ENCODE data around the gene ITGA3.
A peak's percentile ranks its signal among the peaks of the same experiment; 100 is the strongest.

ITGA3 gene

GRCh38 chr17:50090971-50091917 is 35.3 kb downstream of the ITGA3 start:
- no peak overlapping the region for H3K4me3 ChIP-seq (ENCODE audit: low read depth in 1 of 2, low read length in 2 of 2)
- no peaks in the 10 kb centered on the region for H3K27me3 ChIP-seq (ENCODE audit: control insufficient read depth in 1 of 2, insufficient read depth in 2 of 2, low read length in 2 of 2)
- peaks cover 11 to 14% of the 10 kb centered on the region in 2 donors for H3K4me1 ChIP-seq (ENCODE audit: control insufficient read depth in 1 of 2, insufficient read depth in 2 of 2, low read length in 2 of 2)
- no peaks in the 10 kb centered on the region for H3K9me3 ChIP-seq (ENCODE audit: control insufficient read depth in 1 of 2, low read length in 2 of 2)
- H3K36me3 ChIP-seq (ENCODE audit: control insufficient read depth in 1 of 2, insufficient read depth in 2 of 2, low read length in 2 of 2), result peaks cover 3 to 20% of the 10 kb centered on the region in 2 donors
- no peak overlapping the region for H3K27ac ChIP-seq (ENCODE audit: low read depth, low read length)
- no peak overlapping the region for H3K9ac ChIP-seq (ENCODE audit: low read depth in 1 of 2, low read length in 2 of 2)

- H3K9ac ChIP-seq (ENCODE audit: low read depth in 1 of 2, low read length in 2 of 2), result no peak overlapping the region
- no peaks in the 10 kb centered on the region for H3K27me3 ChIP-seq (ENCODE audit: control insufficient read depth in 1 of 2, insufficient read depth in 2 of 2, low read length in 2 of 2)
- peaks cover 17 to 20% of the 10 kb centered on the region in 2 donors for H3K4me1 ChIP-seq (ENCODE audit: control insufficient read depth in 1 of 2, insufficient read depth in 2 of 2, low read length in 2 of 2)
- H3K9me3 ChIP-seq (ENCODE audit: control insufficient read depth in 1 of 2, low read length in 2 of 2), result no peaks in the 10 kb centered on the region
- peaks cover 3 to 20% of the 10 kb centered on the region in 2 donors for H3K36me3 ChIP-seq (ENCODE audit: control insufficient read depth in 1 of 2, insufficient read depth in 2 of 2, low read length in 2 of 2)
- H3K4me3 ChIP-seq (ENCODE audit: low read depth in 1 of 2, low read length in 2 of 2), result no peak overlapping the region
- H3K27ac ChIP-seq (ENCODE audit: low read depth, low read length), result no peak overlapping the region
Observed at GRCh38 chr17:50091918-50092285, 36.0 kb downstream of the ITGA3 start.

DNA sequence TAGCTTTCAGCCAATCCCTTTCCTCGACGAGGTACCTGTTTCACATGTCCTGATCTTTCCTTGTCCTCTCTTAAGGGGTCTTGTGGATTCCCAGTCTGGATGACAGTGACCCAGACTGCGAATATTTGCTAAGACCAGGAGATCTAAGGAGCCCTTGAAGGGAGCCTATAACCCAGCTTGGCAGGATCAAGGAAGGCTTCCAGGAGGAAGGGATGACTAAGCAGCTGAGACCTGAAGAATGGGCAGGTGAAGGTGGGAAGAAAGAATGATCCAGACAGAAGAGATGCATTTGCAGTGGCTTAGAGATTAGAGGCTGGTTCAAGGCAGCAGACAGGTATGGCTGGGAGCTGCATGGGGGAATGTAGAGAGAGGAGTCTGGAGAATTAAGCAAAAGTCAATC is 37.3 kb downstream of the ITGA3 start:
- no peaks in the 10 kb centered on the region for H3K9me3 ChIP-seq (ENCODE audit: control insufficient read depth in 1 of 2, low read length in 2 of 2)
- H3K4me3 ChIP-seq (ENCODE audit: low read depth in 1 of 2, low read length in 2 of 2), result no peak overlapping the region
- H3K27ac ChIP-seq (ENCODE audit: low read depth, low read length), result no peak overlapping the region

DNA sequence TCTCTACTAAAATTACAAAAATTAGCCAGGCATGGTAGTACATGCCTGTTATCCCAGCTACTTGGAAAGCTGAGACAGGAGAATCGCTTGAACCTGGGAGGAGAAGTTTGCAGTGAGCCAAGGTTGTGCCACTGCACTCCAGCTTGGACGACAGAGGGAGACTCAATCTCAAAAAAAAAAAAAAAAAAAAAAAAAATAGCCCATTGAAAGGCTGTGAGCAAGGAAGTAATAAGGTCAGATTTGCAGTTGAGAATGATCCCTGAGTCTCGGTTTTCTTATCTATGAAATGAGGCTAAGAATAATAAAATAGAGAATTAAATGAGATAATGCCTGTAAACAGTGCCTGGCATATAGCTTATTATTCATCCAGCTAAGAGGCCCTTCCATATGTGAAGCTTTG is 37.9 kb downstream of the ITGA3 start:
- no peak overlapping the region for H3K4me3 ChIP-seq (ENCODE audit: low read depth in 1 of 2, low read length in 2 of 2)
- no peak overlapping the region for H3K27ac ChIP-seq (ENCODE audit: low read depth, low read length)
- no peak overlapping the region for H3K9ac ChIP-seq (ENCODE audit: low read depth in 1 of 2, low read length in 2 of 2)
- H3K9me3 ChIP-seq (ENCODE audit: control insufficient read depth in 1 of 2, low read length in 2 of 2), result no peaks in the 10 kb centered on the region
- peaks cover 36 to 39% of the 10 kb centered on the region in 2 donors for H3K4me1 ChIP-seq (ENCODE audit: control insufficient read depth in 1 of 2, insufficient read depth in 2 of 2, low read length in 2 of 2)
- peaks cover 14 to 27% of the 10 kb centered on the region in 2 donors for H3K36me3 ChIP-seq (ENCODE audit: control insufficient read depth in 1 of 2, insufficient read depth in 2 of 2, low read length in 2 of 2)
- H3K27me3 ChIP-seq (ENCODE audit: control insufficient read depth in 1 of 2, insufficient read depth in 2 of 2, low read length in 2 of 2), result no peaks in the 10 kb centered on the region

More for the DNA sequence above, 37.3 kb downstream of the ITGA3 start:
- Histone ChIP-seq H3K27me3 (ENCODE audit: control insufficient read depth in 1 of 2, insufficient read depth in 2 of 2, low read length in 2 of 2) (no peaks in the 10 kb centered on the region), H3K9ac (ENCODE audit: low read depth in 1 of 2, low read length in 2 of 2) (no peak overlapping the region), H3K36me3 (ENCODE audit: control insufficient read depth in 1 of 2, insufficient read depth in 2 of 2, low read length in 2 of 2) (peaks cover 9 to 26% of the 10 kb centered on the region in 2 donors), H3K4me1 (ENCODE audit: control insufficient read depth in 1 of 2, insufficient read depth in 2 of 2, low read length in 2 of 2) (peaks cover 30 to 33% of the 10 kb centered on the region in 2 donors)

GRCh38 chr17:50094243-50094752 is 38.4 kb downstream of the ITGA3 start:
- H3K36me3 ChIP-seq (ENCODE audit: control insufficient read depth in 1 of 2, insufficient read depth in 2 of 2, low read length in 2 of 2), result peaks cover 16 to 27% of the 10 kb centered on the region in 2 donors
- no peaks in the 10 kb centered on the region for H3K27me3 ChIP-seq (ENCODE audit: control insufficient read depth in 1 of 2, insufficient read depth in 2 of 2, low read length in 2 of 2)
- no peaks in the 10 kb centered on the region for H3K9me3 ChIP-seq (ENCODE audit: control insufficient read depth in 1 of 2, low read length in 2 of 2)
- H3K4me3 ChIP-seq (ENCODE audit: low read depth in 1 of 2, low read length in 2 of 2), result peak overlapping the region; percentile 95 to 96
- H3K27ac ChIP-seq (ENCODE audit: low read depth, low read length), result no peak overlapping the region
- peaks cover 40 to 43% of the 10 kb centered on the region in 2 donors for H3K4me1 ChIP-seq (ENCODE audit: control insufficient read depth in 1 of 2, insufficient read depth in 2 of 2, low read length in 2 of 2)
- peak overlapping the region; percentile 48 to 53 for H3K9ac ChIP-seq (ENCODE audit: low read depth in 1 of 2, low read length in 2 of 2)

- H3K9ac ChIP-seq (ENCODE audit: low read depth in 1 of 2, low read length in 2 of 2), result peak within 1 kb of the TSS; percentile 91 to 98
- no peaks in the 10 kb centered on the region for H3K9me3 ChIP-seq (ENCODE audit: control insufficient read depth in 1 of 2, low read length in 2 of 2)
- H3K27ac ChIP-seq (ENCODE audit: low read depth, low read length), result peak within 1 kb of the TSS; percentile 76
- no peaks in the 10 kb centered on the region for H3K27me3 ChIP-seq (ENCODE audit: control insufficient read depth in 1 of 2, insufficient read depth in 2 of 2, low read length in 2 of 2)
- H3K4me3 ChIP-seq (ENCODE audit: low read depth in 1 of 2, low read length in 2 of 2), result peak within 1 kb of the TSS; percentile 95 to 96
- peaks cover 44 to 48% of the 10 kb centered on the region in 2 donors for H3K4me1 ChIP-seq (ENCODE audit: control insufficient read depth in 1 of 2, insufficient read depth in 2 of 2, low read length in 2 of 2)
- H3K36me3 ChIP-seq (ENCODE audit: control insufficient read depth in 1 of 2, insufficient read depth in 2 of 2, low read length in 2 of 2), result peaks cover 14 to 24% of the 10 kb centered on the region in 2 donors
Observed at GRCh38 chr17:50094753-50095619, 39.1 kb downstream of the ITGA3 start, which contains the start of gene PDK2. Gene PDK2 (plus strand): TSS chr17:50095351. CDS start chr17:50095436, 85 bp downstream.

DNA sequence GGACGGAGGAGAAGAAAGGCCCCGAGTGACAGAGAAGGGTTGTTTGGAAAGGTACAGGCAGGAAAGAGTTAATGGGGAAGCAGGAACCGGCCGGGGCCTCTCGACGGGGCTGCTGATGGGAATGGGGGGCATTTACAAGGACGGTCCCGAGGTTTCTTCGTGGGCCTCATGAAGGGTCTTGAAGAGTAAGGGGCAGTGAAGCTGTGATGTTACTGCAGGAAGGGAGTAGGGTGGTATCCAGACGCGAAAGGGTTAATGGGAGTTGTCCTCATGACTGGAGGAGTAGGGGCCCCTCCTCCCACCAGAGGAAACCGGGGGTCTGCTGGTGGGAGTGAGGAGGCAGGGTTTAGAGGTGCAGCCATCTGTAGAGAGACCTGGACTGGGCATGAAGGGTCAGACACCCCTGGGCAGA is 39.7 kb downstream of the ITGA3 start:
- no peaks in the 10 kb centered on the region for H3K9me3 ChIP-seq (ENCODE audit: control insufficient read depth in 1 of 2, low read length in 2 of 2)
- H3K4me1 ChIP-seq (ENCODE audit: control insufficient read depth in 1 of 2, insufficient read depth in 2 of 2, low read length in 2 of 2), result peaks cover 50 to 54% of the 10 kb centered on the region in 2 donors
- no peaks in the 10 kb centered on the region for H3K27me3 ChIP-seq (ENCODE audit: control insufficient read depth in 1 of 2, insufficient read depth in 2 of 2, low read length in 2 of 2)
- H3K27ac ChIP-seq (ENCODE audit: low read depth, low read length), result peak overlapping the region; percentile 76
- H3K36me3 ChIP-seq (ENCODE audit: control insufficient read depth in 1 of 2, insufficient read depth in 2 of 2, low read length in 2 of 2), result peaks cover 14 to 27% of the 10 kb centered on the region in 2 donors
- H3K4me3 ChIP-seq (ENCODE audit: low read depth in 1 of 2, low read length in 2 of 2), result peak overlapping the region; percentile 95 to 96
- H3K9ac ChIP-seq (ENCODE audit: low read depth in 1 of 2, low read length in 2 of 2), result peak overlapping the region; percentile 91 to 98

- Histone ChIP-seq H3K4me1 (ENCODE audit: control insufficient read depth in 1 of 2, insufficient read depth in 2 of 2, low read length in 2 of 2) (peaks cover 55 to 57% of the 10 kb centered on the region in 2 donors), H3K9ac (ENCODE audit: low read depth in 1 of 2, low read length in 2 of 2) (peak overlapping the region; percentile 91 to 98), H3K36me3 (ENCODE audit: control insufficient read depth in 1 of 2, insufficient read depth in 2 of 2, low read length in 2 of 2) (peaks cover 14 to 27% of the 10 kb centered on the region in 2 donors), H3K4me3 (ENCODE audit: low read depth in 1 of 2, low read length in 2 of 2) (peak overlapping the region; percentile 95 to 96), H3K27me3 (ENCODE audit: control insufficient read depth in 1 of 2, insufficient read depth in 2 of 2, low read length in 2 of 2) (no peaks in the 10 kb centered on the region), H3K9me3 (ENCODE audit: control insufficient read depth in 1 of 2, low read length in 2 of 2) (no peaks in the 10 kb centered on the region), H3K27ac (ENCODE audit: low read depth, low read length) (peak overlapping the region; percentile 76)
Observed at GRCh38 chr17:50096092-50096491, 40.2 kb downstream of the ITGA3 start.

GRCh38 chr17:50096758-50097157 is 40.8 kb downstream of the ITGA3 start:
- peak overlapping the region in 1 of 2 donors; percentile 96 for H3K4me3 ChIP-seq (ENCODE audit: low read depth in 1 of 2, low read length in 2 of 2)
- H3K9me3 ChIP-seq (ENCODE audit: control insufficient read depth in 1 of 2, low read length in 2 of 2), result no peaks in the 10 kb centered on the region
- peak overlapping the region in 1 of 2 donors; percentile 91 for H3K9ac ChIP-seq (ENCODE audit: low read depth in 1 of 2, low read length in 2 of 2)
- peaks cover 14 to 27% of the 10 kb centered on the region in 2 donors for H3K36me3 ChIP-seq (ENCODE audit: control insufficient read depth in 1 of 2, insufficient read depth in 2 of 2, low read length in 2 of 2)
- no peaks in the 10 kb centered on the region for H3K27me3 ChIP-seq (ENCODE audit: control insufficient read depth in 1 of 2, insufficient read depth in 2 of 2, low read length in 2 of 2)
- no peak overlapping the region for H3K27ac ChIP-seq (ENCODE audit: low read depth, low read length)
- peaks cover 60 to 64% of the 10 kb centered on the region in 2 donors for H3K4me1 ChIP-seq (ENCODE audit: control insufficient read depth in 1 of 2, insufficient read depth in 2 of 2, low read length in 2 of 2)
